HG03469 (cell line): ENCODE results near the gene RNF17.
"Not testable (repeated sequence)": the region's sequence is repeated elsewhere in the genome, so short reads cannot be mapped to it uniquely, and the experiment has no call there.

Experiments used
- ATAC-seq: cut with Tn5 transposase; IDR thresholded peaks from one replicate; pipeline ENCODE4 v1.9.1; 2021; ENCODE audit warnings: mild to moderate bottlenecking, moderate library complexity, moderate number of reproducible peaks; ENCODE audit not compliant: unreplicated experiment

The RNF17 gene

GRCh38 chr13:24744247-24744646 lies 19.7 kb upstream of the RNF17 start:
- ATAC-seq = no peak

- ATAC-seq = no peak
These were observed 18.5 kb upstream of the RNF17 start for GRCh38 chr13:24745516-24745860.

DNA sequence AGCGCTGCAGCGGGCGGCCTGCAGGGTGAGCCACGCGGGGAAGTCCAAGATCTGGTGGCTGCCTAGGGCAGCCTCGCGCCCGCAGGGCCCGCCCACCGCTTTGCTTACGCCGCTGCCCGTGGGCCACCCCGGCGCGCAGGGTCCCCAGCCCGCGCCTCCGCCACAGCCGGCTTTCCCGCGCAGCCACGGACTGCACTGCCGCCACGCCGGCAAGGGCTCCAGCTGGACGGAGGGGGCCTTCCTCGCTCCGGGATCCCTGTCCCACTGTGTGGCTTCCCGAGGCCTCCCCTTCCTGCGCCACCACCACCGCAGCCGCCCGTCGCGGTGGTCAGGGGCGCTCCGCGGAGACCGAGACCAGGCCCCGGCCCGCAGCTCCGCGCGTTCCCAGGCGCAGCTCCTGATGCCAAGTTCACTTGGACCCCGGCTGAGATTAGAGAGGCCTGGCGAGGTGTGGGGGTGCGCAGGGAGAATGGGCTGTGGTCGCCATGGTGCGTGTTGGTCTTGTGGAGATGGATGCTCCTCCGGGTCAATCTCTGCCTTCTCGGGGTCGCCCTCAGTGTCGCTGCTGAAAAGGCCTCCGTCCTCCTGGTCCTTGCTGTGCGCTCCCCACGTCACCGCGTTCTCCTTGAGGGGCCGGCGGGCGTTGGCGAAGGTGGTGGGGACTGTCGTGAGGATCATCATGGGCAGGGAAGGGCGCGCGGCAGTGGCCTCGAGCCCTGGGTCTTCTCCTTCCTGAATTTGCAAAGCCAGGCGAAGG lies 17.9 kb upstream of the RNF17 start:
- no peak for ATAC-seq

DNA sequence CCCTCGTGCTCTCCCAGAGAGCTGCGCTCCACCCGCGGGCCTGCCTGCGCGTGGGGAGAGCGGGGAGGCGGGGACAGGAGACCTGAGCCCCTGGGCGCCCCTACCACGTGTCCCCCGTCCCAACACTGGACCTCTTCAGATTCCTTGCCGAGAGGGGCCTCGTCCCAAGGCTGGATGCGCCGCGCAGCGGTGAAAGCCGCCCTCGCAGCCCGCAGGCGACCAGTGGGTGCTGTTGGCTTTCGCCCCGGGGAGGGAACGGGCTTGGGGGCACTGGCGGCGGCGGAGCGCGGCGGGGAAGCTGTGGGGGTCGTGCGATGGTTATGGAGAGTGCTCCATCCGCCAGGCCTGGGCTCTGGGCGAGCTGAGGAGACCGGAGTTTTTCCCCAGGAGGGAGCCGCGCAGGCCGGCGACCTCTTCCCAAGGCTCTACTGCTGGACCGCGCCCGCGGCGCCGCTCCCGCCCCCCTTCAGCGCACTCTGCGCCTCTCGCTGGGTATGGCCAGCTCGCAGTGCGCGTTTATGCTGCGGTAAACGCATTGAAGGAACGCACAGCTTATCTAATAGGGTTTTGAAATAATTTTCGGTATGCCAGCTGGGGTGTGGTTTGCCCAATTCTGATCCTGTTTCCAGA lies 17.2 kb upstream of the RNF17 start:
- no peak for ATAC-seq

GRCh38 chr13:24747248-24748060 lies 16.5 kb upstream of the RNF17 start:
- no peak for ATAC-seq

- no peak for ATAC-seq
These were observed 15.9 kb upstream of the RNF17 start for GRCh38 chr13:24748061-24748400.

DNA sequence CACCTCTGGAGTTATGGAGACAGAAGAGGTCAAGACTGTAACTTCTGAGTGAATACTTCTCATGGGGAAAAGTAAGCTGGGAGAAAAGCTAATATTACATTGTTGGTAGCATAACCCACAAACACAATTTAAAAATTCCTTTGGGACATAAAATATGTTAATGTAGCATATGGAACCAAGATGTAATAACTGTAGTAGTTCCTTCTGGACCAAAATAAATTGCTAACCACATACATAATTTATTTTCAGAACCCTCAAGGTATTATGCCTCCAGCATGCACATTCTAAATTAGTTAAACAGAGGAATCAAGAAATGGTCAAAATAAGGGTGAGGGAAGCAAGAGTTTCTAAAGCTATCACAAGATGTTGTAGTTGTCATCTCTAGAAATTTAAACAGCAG lies 4.8 kb upstream of the RNF17 start:
- no peak for ATAC-seq

DNA sequence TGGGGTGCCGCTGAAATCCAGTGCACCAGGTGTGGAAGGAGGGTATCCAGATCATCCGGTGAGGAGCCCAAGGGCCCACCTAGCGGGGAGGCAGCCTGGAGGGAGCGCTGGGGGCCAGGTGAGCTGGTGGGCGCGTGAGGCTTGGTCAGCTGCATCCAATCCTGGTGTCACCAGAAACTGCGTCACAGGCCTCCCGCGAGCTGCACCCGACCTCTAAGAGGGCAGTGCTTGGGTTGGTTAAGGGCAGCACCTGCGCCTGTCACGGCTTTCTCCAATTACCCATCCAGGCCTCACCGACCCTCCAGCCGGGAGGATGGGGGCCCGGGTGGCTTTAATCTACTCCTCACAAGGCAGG lies 284 bp downstream of the RNF17 start:
- ATAC-seq = no peak

GRCh38 chr13:24777171-24777570 lies 13.2 kb downstream of the RNF17 start:
- no peak for ATAC-seq

GRCh38 chr13:24784319-24784718 lies 20.4 kb downstream of the RNF17 start:
- no peak for ATAC-seq

GRCh38 chr13:24788538-24788937 lies 24.6 kb downstream of the RNF17 start:
- ATAC-seq = no peak

DNA sequence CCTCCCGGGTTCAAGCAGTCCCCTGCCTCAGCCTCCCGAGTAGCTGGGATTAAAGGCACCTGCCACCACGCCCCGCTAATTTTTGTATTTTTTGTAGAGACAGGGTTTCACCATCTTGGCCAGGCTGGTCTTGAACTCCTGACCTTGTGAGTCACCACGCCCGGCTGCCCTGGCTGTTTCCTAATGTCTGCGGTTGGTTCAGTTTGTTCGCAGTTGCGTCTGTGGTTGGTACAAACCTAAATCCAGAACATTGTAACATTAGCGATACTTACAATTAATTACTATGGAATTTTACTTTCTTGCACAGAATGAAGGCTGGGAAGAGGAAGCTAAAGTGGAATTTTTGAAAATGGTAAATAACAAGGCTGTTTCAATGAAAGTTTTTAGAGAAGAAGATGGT lies 38.1 kb downstream of the RNF17 start:
- ATAC-seq = no peak

DNA sequence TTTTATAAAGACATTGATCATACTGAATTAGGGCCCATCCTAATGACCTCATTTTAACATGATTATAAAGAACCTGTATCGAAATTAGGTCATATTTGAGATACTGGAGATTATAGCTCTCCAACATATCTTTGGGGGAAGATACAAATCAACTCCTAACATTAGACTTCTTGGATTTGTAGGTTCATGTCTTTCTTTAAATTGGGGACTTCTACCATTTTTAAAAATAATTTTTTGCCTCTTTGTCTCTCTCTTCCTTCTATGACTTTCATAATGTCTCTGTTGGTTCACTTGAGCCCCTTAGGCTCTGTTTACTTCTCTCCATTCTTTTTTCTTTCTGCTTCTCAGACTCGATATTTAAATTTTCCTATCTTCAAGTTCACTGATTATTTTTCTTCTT lies 57.2 kb downstream of the RNF17 start:
- ATAC-seq = no peak

DNA sequence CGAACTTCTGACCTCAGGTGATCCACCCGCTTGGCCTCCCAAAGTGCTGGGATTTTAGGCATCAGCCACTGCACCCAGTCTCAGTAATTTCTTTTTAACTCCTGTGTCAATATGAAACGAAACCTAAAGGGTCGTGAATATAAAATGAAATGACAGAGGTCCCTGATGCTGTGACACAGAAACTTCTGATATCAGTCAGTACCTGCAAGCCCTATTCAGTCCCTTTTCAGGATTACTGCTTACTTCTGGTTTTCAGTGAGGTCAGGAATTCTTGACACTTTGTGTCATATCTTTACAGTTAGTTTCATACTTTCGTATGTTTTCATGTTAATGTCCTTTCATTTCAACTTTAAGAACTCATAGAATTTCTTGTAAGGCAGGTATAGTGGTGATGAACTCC lies 58.7 kb downstream of the RNF17 start:
- ATAC-seq = no peak

DNA sequence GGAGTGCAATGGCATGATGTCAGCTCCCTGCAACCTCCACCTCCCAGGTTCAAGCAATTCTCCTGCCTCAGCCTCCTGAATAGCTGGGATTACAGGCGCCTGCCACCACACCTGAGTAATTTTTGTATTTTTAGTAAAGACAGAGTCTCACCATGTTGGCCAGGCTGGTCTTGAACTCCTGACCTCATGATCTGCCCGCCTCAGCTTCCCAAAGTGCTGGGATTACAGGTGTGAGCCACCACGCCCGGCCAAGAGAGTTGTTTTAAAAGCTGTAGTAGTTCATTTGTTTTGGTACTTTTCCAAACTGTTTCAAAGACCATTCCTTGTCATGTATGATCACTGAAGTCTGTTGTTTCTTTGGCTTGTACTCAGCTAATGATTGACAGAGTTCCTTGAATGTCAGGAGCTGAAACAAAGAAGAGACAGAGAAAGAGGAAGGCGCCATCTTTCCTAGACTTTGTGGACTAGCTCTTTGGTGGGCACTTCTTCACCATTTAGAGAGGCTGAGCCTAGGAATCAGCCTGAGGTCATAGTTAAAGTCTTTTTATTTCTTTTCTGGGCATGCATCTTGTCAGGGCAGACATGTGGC lies 59.2 kb downstream of the RNF17 start:
- ATAC-seq = not testable (repeated sequence)

DNA sequence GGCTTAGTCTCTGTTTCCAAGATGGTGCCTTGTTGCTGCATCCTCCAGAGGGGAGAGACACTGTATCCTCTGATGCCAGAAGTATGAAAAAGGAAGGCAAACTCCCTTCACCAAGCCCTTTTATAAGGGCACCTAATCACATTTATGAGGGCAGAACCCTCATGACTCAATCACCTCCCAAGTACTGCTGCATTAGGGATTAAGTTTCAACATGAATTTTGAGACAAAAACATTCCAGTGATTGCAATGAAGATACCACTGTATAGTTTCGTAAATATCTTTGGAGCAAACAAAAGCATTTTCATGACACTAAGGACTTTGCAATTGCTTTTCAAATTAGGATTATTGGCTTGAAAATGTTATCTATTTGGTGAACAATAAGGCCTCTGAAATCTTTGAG lies 63.8 kb downstream of the RNF17 start:
- no peak for ATAC-seq

- ATAC-seq = no peak
These were observed 71.0 kb downstream of the RNF17 start for GRCh38 chr13:24834902-24835510.

GRCh38 chr13:24837528-24837927 lies 73.6 kb downstream of the RNF17 start:
- ATAC-seq = not testable (repeated sequence)

DNA sequence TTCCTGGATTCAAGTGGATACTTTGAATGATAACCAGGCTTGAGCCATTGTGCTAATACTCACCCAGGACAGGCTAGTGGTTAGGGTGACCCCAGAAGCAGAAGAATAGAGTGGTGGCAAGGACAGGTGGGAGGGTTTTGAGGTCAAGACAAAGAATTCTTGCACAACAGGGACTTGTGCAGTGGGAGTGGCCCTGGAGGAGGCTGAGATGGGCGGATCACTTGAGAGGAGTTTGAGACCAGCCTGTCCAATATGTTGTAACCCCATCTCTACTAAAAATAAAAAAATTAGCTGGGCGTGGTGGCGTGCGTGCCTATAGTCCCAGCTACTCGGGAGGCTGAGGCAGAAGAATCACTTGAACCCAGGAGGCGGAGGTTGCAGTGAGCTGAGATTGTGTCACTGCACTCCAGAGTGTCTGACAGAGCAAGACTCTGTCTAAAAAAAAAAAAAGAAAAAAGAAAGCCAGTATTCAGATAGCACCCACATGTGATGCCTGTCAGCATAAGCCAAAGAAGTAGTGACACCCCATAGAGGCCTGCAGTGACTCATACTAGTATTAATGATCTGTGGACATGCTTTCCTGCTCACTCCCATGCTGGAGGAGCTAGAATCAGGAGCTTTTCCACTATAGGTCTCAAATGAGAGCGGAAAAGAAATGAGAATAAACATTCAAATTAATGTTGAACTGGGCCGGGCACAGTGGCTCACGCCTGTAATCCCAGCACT lies 78.7 kb downstream of the RNF17 start:
- no peak for ATAC-seq

DNA sequence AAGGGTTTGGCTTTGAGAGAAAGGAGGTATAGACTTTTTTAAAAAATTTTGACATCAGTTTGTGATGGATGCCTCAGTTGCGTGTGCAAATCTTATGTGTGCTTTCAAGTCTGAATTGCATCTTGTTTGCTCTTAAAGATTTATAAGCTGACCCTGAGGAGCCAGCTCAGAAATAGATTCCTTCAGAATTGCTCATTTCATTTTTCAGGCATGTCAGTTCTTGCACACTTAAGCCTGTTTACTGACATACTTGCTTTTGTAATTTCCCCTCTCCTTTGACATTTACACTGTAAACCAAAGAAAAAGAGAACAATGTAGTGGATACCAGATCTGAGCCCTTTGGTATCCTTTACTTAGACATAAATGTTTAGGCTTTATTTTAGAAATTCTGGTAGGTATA lies 87.6 kb downstream of the RNF17 start:
- no peak for ATAC-seq

DNA sequence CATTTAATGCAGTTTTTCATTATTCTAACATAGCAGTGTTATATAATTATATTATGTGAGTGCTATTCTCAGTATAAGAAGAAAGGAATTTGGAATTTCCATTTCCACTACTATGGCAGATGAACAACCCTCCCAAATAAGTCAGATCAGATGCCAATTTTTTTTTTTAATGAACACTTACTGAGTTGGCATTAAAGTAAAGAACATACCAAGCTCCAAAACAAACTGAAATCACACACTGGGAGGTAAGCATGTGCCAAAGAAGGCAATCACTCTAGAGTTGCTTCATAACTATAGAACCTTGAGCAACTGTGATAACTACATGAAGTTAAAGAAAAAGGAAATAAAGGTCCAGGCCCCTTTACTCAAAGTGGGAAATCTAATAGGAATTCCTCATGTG lies 90.3 kb downstream of the RNF17 start:
- ATAC-seq = no peak
